Retina (tissue), 1 donor: ENCODE results near the gene FIBP.

Experiments used
- DNase-seq: peaks from one replicate; pipeline ENCODE4 v3.0.0-alpha.2; 2016

FIBP gene

DNA sequence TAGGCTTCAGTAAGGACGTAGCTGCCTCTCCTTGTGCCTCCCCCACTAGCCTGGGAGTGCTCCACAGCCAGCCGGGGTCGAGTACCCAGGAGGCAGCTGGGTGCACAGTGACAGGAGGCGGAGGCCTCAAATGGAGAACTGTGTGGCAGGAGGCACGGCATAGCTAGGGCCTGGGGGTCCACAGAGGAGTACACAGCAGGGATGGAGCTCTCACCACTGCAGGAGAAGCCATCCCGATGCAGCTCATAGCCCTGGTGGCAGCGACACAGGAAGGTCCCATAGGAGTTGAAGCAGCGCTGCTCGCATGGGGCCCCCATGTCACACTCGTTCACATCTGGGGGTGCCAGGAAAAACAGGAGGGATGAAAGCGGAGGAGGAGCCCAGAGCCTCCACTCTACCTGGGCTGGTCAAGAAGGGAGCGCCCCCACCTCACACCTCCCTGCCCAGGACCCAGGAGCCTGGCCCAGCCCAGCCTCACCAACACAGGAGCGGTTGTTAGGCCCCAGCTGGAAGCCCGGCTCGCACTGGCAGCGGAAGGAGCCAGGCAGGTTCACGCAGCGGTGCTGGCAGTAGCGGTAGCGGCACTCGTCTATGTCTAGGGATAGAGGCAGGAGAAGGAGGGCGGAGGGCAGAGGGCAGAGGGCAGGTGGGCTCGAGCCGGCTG lies 18.5 kb downstream of the FIBP start:
- no peak for DNase-seq

DNA sequence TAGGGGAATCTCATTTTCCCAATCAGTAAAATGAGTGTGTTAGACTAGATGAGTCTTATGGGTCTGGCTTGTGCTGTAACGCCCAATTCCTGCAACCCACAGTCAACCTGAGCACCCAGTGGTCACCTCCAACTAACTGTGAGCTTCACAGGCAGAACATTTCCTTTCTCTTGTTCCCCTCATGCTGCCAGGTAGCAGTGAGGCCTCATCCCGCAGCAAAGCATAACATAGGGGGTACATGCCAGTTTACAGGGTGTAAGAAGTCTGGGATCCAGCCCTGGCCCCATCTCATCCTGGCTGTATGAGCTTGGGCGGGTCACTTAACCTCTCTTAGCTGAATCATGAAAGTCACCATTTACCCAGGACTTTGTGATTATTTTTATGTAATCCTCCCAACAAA lies 19.4 kb downstream of the FIBP start:
- DNase-seq: no peak

DNA sequence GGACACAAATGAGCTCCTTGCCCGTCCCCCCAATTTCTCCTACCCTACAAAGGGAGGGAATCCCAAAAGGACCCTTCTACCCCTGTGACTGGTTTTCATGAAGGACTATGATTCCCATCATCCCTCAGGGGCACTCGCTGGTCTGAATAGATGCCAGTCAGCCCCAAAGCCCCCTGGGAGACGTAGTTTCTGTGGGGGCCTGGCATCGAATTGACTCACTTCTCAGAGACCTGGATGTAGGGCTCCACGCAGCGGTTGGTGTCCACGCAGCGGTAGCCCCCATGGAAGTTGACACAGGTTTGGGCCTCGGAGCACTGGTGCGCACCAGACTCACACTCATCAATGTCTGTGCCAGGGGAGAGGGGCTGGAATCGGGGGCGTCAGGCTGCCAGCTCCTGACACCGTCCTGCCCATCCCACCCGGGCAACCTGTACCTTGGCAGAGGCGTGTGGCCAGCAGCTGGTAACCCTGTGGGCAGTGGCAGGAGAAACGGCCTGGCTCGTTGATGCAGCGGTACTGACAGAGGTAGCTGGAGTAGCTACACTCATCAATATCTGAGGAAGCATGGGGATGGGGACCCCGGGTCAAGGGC lies 20.1 kb downstream of the FIBP start:
- DNase-seq: peak; percentile 47

DNA sequence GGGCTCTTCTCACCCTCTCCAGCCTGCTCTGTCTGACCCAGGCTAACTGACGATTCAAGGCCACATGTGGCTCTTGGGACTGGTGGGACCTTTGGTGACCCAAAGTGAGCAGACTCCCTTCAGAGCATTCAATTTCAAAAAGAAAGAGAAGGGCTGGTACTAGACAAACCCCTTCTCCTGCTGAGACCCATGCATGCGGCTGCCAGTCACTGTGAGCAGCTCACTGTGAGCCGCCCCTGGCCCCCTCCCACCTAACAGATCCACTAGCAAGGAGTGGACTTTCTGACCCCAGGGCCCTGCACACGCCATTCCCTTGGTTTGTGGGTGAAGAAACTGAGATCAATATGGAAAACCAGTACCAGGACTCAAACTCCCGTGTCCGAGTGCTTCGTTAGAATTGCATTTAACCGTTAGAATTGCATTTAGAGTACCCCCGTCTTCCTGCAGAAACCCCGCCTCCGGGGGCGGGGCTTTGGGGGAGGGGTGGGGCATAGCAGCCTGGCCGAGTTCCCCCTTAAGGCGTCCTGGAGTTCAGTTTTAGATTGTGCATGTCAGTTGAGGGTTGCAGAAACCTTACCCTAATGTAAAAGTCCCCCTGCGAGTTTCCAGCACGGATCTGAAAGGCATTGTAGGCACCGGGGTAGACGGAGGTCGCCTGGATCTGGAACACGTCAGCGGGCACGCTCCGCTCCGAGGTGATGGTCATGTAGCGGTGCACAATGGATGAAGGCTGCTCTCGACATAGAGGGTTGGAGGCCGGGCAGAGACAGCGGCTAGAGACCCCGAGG lies 20.8 kb downstream of the FIBP start:
- peak; percentile 39 for DNase-seq

DNA sequence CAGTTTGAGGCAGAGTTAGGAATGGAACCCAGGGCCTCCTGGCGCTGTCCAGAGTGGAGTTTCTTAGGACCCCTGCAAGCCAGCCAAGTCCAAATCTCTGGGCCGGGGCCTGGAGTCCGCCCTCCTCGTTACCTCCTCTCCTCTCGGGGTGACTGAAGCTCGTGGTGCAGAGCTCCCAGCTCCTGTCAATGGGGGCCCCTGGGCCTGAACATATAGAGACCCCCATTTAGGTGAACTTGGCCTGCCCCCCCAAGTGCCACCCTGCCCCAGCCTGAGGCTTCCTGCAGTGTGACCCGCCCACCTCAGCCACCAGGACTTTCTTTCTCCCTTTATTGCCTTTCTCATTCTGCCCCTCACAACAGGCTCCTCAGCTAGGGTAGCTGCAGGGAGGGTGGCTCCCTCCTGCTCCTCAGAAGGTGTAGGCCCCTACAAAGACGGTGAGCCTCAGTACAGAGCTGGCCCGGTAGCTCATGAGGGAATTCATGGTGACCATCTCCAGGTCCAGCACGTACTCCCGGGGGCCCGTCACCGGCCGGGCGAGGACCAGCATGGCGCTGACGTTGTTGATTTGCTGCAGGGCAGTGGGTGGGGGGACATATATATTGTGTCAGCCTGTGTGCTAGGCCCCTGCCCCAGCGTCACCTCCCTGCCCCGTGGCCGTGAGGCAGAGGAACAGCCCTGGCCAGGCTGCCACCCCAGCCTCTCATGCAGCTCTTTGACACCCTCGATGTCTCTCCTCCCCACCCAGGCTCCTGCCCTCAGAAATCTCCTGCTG lies 21.6 kb downstream of the FIBP start:
- DNase-seq: no peak

DNA sequence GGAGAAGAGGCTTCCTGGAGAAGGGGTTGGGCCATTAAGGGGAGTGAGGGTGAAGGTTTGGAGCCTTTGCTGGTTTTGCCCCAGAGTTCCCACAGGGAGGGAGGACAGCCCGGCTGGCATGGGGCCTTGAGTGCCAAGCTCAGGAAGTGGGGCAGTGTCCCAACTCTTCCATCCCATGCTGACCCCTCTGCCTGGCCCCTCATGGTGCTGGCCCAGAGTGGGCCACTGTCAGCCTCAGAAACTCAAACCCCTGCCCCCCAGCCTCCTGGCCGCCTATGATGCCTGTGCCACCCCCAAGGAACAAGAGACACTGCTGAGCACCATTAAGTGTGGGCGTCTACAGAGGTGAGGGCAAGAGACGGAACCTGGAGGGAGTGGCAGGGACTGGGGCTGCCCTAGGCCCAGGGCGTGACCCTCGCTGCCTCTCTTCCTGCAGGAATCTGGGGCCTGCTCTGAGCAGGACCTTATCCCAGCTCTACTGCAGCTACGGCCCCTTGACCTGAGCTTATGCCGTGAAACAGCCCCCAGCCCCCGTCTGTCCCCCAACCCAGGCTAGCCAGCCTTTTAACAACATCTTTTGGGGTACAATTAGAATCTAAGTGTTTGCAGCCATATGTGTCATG lies 22.6 kb downstream of the FIBP start:
- DNase-seq: no peak

DNA sequence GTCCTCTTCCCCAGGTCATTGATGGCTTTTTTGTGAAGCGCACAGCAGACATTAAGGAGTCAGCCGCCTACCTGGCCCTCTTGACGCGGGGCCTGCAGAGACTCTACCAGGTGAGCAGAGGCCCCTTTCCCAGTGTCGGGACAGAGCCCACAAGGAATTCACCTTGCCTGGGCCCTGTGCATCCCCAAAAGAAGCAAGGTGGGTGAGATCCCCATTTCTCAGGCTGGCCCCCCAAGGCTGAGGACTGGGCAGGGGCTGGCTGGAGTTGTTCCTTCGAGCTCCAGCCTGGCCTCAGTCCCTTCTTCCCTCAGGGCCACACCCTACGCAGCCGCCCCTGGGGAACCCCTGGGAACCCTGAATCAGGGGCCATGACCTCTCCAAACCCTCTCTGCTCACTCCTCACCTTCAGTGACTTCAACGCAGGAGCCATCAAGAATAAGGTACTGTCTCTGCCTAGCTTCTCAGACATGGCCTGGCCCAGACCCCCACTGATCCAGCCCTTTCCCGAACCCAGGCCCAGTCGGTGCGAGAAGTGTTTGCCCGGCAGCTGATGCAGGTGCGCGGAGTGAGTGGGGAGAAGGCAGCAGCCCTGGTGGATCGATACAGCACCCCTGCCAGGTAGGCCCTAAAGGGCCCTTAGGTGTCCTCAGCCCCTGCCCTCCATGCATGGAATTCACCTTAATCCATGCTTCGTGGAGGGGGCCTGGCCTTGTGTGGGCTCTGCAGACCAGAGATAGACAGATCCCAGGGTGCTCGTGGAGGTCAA lies 23.4 kb downstream of the FIBP start:
- no peak for DNase-seq

DNA sequence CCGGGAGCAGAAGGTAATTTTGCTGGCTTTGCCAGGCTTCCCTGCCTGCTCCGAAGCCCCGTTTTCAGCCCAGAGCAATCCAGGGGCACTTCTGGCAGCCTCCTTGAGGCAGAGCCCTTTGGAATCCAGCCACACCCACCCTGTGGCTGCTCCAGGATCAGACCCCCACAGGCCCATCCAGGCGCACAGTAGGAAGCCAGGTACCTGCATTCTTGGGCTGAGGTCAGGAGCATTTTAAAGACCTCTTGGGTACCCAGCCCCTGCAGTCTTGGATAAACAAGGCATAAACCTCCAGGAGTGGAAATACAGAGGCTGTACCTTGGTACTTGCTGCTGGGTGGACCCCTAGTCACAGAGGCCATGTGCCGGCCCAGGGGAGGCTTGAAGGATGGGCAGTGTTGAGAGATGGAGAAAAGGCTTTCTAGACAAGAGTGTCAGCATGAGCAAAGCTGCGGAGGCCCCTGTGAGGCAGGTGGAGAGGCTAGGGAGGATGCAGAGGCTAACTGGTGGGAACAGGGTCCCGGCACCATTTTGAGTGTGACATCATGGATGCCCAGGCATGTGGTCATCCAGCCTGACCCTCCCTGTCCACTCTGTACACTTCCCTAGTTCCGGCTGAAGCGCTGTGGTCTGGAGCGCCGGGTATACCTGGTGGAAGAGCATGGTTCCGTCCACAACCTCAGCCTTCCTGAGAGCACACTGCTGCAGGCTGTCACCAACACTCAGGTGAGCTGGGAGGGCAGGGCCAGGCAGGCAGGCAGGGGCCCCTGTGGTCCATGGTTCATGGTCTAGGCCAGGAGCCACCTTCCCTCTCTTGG lies 24.2 kb downstream of the FIBP start:
- DNase-seq: no peak

DNA sequence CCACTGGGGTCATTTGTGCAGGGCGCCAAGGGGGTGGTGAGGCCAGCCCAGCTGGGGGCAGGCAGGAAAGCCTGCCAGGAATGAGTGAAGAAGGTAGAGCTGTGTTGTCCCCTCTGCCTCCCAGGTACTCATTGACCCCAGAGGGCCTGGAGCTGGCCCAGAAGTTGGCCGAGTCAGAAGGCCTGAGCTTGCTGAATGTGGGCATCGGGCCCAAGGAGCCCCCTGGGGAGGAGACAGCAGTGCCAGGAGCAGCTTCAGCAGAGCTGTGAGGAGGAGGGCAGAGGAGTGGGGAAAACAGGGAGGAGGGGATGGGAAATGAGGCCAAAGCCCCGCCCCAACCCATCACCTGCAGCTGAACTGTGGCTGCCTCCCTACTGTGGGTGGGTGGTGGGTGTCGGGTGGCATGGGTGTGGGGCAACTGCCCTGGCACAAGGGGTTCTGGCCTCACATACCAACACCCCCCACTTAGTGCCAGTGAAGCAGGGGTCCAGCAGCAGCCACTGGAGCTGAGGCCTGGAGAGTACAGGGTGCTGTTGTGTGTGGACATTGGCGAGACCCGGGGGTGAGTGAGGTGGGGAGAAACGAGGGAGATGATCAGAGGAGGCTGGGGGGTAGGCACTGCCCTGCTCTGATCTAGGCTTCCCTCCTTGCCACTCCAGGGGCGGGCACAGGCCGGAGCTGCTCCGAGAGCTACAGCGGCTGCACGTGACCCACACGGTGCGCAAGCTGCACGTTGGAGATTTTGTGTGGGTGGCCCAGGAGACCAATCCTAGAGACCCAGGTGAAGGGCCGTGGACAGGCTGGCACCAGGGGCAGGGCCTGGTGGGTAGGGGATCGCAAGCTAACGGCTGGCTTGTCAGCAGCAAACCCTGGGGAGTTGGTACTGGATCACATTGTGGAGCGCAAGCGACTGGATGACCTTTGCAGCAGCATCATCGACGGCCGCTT lies 25.1 kb downstream of the FIBP start:
- DNase-seq: no peak

DNA sequence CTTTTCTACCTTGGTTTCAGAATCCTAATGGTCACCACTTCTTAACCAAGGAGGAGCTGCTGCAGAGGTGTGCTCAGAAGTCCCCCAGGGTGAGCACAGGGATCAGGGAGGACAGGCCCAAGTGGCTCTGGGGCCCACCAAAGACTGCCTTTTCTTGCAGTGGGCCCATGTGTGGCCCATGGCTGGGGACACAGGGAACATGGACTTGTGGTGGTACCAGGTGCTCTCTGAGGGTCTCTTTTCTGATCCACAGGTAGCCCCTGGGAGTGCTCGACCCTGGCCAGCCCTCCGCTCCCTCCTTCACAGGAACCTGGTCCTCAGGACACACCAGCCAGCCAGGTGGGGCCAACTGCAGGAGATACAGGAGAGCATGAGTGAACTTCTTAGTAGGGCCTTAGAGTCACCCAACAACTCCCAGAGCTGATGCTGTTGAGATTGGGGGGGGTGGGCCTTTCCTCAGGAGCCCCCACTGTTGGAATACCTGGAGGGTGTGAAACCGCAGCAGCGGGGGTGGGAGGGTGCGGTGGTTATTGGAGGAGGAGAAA lies 26.0 kb downstream of the FIBP start:
- DNase-seq: no peak

DNA sequence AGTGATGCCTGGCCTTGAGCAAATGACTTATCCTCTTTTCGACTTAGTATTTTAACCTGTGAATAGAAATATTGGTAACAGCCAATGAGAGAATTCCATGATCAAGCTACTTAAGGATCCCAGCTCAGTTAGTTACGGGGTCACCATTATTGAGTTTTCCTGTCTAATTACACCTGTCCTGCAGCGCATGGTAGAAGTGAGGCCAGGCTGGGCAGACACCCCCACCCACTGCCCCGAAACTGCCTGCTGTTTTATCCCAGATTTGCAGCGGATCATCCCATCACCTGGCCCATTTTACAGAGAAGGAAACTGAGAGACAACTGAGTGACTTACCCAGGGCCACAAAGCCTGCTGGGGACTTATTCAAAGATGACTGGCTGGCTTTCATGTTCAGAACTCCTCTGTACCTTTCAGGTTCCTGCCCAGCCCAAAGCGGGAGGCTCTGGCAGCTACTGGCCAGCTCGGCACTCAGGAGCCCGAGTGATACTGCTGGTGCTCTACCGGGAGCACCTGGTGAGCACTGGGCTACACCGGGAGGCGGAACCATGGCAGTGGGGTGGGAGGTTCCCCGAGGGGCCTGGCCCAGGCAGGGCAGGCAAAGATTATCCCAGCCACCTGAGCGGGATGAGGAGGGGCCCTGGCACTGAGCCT lies 26.6 kb downstream of the FIBP start:
- DNase-seq: no peak

DNA sequence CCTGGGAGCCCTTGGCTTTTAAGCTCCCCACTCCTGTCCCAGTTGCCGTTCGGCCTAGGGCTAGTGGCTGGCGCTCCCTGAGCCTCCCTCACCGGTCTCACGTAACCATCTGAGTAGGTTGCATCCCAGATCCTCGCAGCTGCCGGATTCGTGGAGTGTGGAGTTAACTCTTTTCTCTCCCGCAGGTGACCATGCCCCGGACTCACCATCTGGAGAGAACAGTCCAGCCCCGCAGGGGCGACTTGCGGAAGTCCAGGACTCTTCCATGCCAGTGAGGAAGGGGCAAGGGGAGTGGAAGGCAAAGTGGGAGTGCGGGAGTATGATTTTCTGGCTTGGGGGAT lies 27.1 kb downstream of the FIBP start:
- DNase-seq: no peak

DNA sequence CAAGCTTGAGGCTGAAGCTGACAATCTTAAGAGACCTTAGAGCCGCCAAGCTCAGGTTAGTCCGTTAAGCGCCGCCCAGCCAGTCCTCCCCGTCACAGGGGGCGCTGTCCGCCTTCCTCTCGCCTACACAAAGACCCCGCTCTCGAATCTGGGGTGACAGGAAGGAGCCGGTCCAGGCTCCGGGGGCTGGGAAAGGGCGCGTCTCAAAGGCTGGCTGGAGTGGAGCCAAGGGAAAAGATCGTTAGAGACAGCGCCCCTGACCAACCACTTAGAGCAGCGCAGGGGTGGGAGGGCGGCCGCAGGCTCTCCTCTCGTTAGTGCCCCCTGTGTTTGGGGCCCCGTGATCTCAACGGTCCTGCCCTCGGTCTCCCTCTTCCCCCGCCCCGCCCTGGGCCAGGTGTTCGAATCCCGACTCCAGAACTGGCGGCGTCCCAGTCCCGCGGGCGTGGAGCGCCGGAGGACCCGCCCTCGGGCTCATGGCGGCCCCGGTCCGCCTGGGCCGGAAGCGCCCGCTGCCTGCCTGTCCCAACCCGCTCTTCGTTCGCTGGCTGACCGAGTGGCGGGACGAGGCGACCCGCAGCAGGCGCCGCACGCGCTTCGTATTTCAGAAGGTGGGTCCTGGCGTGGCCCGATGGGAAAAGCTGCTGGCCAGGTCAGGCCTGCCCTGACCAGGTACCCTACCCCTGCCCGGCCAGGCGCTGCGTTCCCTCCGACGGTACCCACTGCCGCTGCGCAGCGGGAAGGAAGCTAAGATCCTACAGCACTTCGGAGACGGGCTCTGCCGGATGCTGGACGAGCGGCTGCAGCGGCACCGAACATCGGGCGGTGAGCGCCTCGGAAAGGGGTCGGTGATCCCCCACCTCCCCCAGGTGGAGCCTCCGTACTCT lies 27.8 kb downstream of the FIBP start, which contains the start of gene MUS81:
Gene MUS81 (plus strand): TSS at position 156 of the 887 bp plus-strand sequence. CDS start 321 bp downstream, at position 477.
- peak; percentile 98 for DNase-seq

DNA sequence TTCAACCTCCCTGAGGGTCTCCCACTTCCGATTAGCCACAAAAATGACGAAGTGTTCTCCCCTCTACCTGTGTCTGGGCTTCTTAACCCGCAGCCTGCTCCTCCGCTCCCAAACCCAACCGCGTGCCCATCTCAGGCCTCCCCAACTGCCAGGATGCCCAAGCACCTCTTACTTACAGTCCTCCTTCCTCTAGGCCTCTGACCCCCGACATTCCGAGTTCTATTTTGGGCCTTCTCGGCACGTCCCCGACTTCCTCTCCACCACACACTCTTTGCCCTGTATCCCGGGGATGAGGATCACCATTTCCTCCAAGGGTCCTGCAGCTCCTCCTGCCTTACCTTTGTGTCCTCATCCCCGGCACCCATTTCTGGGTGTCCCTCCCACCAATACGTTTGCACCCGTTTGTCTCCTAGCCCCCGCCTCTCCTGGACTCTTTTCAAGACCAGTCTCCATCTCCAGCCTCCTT lies 28.4 kb downstream of the FIBP start:
- no peak for DNase-seq

DNA sequence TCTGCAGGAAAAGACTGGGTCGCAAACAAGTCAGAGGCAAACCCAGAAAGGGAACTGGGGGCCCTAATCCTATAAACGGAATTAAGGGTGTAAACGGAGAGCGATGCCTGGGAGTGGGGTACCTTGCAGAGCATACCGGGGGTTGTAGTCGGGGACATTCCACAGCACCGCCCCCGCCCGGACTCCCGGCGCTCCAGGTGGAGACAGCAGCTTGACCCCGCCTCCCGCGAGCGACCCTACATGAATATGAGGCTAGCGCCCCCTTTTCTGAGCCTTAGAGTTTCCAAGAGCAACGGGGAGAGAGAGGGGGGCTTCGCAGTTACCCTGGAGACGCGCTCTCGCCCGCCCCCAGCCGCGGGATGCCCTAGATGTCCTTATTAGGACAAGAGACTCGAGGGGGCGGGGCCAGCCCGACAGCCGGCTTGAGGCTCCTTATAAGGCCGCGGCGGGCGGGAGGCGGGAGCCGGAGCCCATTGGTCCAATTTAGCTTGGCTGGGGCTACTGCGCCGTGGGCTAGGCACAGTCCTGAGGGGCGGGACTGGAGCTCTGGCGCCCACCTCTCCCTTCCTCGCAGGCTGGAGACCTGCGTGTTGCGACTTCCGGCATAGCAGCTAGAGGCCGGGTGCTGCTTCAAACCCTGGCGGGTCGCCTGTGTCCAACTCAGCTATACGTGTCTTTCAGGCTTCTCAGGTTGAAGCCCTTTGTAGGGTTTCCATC lies 29.0 kb downstream of the FIBP start:
- DNase-seq: peak; percentile 96

DNA sequence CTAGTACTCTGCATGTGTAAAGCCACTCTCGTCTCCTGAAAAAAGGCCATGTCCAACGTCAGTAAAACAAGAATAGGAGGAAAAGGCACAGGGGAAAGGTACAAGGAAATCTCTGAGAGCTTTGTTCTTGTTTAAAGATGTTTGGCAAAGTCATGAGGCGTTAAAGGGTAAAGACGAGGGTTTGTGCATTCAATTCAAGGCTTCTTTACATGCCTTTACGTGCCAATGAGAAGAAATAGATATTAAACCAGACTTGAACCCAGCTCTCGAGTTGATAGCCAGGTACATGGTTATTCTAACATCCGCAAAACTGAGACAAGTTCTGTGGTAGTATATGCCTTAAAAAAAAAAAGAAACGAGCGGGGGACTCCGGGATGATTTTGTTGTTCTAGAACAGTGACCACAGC lies 29.6 kb downstream of the FIBP start:
- DNase-seq: no peak
